Neural crest cell (in vitro differentiated cells): Measurements from ENCODE around the gene CCNY. TPM values are rescaled to one million over a fixed set of nuclear protein-coding genes. Genes with fewer than 3 reads are reported as not detected.

Source experiments
- DNase-seq: peaks from one replicate; pipeline ENCODE4 v3.0.0; 2021; ENCODE audit warnings: low read depth, mixed read lengths, low spot score
- H3K27ac Mint-ChIP-seq: one replicate; pipeline ENCODE4 v1.8.0; 2021; ENCODE audit warnings: mild to moderate bottlenecking, mixed read lengths; ENCODE audit not compliant: unreplicated experiment
- H3K27me3 Mint-ChIP-seq: 2 replicates; pipeline ENCODE4 v1.8.0; 2021; ENCODE audit warnings: low read depth, mild to moderate bottlenecking, mixed read lengths
- H3K36me3 Mint-ChIP-seq: 2 replicates; pipeline ENCODE4 v1.8.0; 2021; ENCODE audit warnings: low read depth, mild to moderate bottlenecking, mixed read lengths
- H3K4me1 Mint-ChIP-seq: 2 replicates; pipeline ENCODE4 v1.8.0; 2021; ENCODE audit warnings: mixed read lengths
- H3K4me3 Mint-ChIP-seq: one replicate; pipeline ENCODE4 v1.8.0; 2021; ENCODE audit warnings: mild to moderate bottlenecking, mixed read lengths
- H3K9me3 Mint-ChIP-seq: 2 replicates; pipeline ENCODE4 v1.8.0; 2021; ENCODE audit warnings: mixed read lengths
- CTCF ChIP-seq: fragments of 200-600 bp; sonication (generic); conservative IDR thresholded peaks from 2 replicates; pipeline ENCODE4 v1.5.0; 2021; ENCODE audit warnings: antibody characterized with exemption, mild to moderate bottlenecking
- total RNA-seq: library from RNA; stranded (reverse); gene quantifications from 2 replicates; pipeline ENCODE4 v1.2.1, GENCODE V29; 2021

Gene CCNY
- total RNA-seq, 1 donor from 2014 or later = 57.0 TPM

- DNase-seq = no peak
- Mint-ChIP-seq H3K27ac (no peak overlapping the region), H3K27me3 (no peaks in the 10 kb centered on the region)
These were observed 229.3 kb downstream of the CCNY start for GRCh38 chr10:35565602-35566081.

GRCh38 chr10:35567951-35568350, 231.6 kb downstream of the CCNY start:
- Mint-ChIP-seq H3K4me3 (no peak overlapping the region), H3K9me3 (no peaks in the 10 kb centered on the region), H3K27ac (no peak overlapping the region), H3K27me3 (no peaks in the 10 kb centered on the region), H3K4me1 (peaks cover 3% of the 10 kb centered on the region), H3K36me3 (peaks cover 7% of the 10 kb centered on the region)
- no peak for DNase-seq
- no peak for TF ChIP-seq CTCF

More at GRCh38 chr10:35565602-35566081, 229.3 kb downstream of the CCNY start:
- Mint-ChIP-seq H3K9me3 (no peaks in the 10 kb centered on the region), H3K4me3 (no peak overlapping the region), H3K36me3 (peaks cover 10% of the 10 kb centered on the region), H3K4me1 (peaks cover 3% of the 10 kb centered on the region)
- TF ChIP-seq CTCF = no peak

DNA sequence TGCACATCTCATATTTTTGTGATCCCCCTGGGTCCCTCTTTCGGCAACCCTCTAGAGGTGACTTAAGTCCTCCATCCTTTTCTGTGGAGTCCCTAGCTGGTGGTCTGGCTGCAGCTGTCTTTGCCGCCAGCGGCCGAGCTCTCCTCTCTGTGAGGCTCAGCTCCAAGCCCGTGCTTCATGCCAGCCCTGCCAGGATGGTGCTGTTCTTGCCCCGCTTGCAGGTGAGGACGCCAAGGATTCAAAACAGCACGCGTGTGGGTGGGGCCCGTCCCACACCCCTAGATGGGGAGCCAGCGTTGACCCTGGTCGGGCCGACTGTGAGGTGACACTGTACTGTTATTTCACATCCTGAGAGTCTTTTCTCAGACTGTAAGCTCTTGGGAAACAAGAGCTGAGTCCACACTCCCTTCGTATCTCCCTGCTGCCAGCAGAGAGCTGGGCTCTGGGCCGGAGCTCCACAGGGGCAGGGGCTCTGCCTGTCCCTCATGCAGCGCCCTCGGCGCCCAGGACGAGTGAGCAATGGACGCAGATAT, 232.2 kb downstream of the CCNY start:
- H3K4me1 Mint-ChIP-seq = no peaks in the 10 kb centered on the region
- H3K36me3 Mint-ChIP-seq = peaks cover 7% of the 10 kb centered on the region
- TF ChIP-seq CTCF = no peak
- H3K4me3 Mint-ChIP-seq = no peak overlapping the region
- no peaks in the 10 kb centered on the region for H3K27me3 Mint-ChIP-seq
- no peaks in the 10 kb centered on the region for H3K9me3 Mint-ChIP-seq
- no peak overlapping the region for H3K27ac Mint-ChIP-seq
- no peak for DNase-seq

- H3K4me3 Mint-ChIP-seq = no peak overlapping the region
- no peaks in the 10 kb centered on the region for H3K27me3 Mint-ChIP-seq
- no peak for TF ChIP-seq CTCF
- peaks cover 9% of the 10 kb centered on the region for H3K36me3 Mint-ChIP-seq
- H3K4me1 Mint-ChIP-seq = no peaks in the 10 kb centered on the region
- H3K9me3 Mint-ChIP-seq = no peaks in the 10 kb centered on the region
- no peak for DNase-seq
- peak overlapping the region; percentile 75 for H3K27ac Mint-ChIP-seq
These were observed 232.9 kb downstream of the CCNY start for GRCh38 chr10:35569111-35569707.

DNA sequence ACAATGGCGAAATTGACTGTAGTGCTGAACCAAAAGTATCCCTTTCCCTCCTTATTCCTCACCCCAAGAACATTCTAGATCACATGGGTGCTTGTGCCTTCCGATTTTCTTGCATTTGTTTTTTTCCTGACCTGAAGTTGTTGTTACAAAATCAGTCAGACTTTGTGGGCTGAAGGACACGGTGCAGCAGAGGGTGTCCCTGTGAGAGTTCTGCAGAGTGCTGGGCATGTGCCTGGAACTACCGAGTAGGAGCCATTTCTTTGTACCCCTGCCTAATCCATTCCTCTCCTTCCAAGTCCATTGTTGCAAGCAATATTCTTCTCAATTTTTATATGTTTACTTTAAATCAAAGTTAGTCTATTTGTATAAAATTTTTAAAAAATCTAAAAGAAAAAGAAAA, 233.5 kb downstream of the CCNY start:
- H3K27ac Mint-ChIP-seq = no peak overlapping the region
- no peak overlapping the region for H3K4me3 Mint-ChIP-seq
- H3K27me3 Mint-ChIP-seq = no peaks in the 10 kb centered on the region
- no peak for DNase-seq
- H3K9me3 Mint-ChIP-seq = no peaks in the 10 kb centered on the region
- H3K4me1 Mint-ChIP-seq = no peaks in the 10 kb centered on the region
- peaks cover 9% of the 10 kb centered on the region for H3K36me3 Mint-ChIP-seq
- no peak for TF ChIP-seq CTCF
